GM18499 (cell line): ENCODE results near the gene BUB1.
"Not testable (repeated sequence)": the region's sequence is repeated elsewhere in the genome, so short reads cannot be mapped to it uniquely, and the experiment has no call there.

Experiments
- ATAC-seq: cut with Tn5 transposase; IDR thresholded peaks from one replicate; pipeline ENCODE4 v1.9.1; 2021; ENCODE audit warnings: moderate number of reproducible peaks; ENCODE audit not compliant: insufficient read depth, unreplicated experiment

The BUB1 gene

DNA sequence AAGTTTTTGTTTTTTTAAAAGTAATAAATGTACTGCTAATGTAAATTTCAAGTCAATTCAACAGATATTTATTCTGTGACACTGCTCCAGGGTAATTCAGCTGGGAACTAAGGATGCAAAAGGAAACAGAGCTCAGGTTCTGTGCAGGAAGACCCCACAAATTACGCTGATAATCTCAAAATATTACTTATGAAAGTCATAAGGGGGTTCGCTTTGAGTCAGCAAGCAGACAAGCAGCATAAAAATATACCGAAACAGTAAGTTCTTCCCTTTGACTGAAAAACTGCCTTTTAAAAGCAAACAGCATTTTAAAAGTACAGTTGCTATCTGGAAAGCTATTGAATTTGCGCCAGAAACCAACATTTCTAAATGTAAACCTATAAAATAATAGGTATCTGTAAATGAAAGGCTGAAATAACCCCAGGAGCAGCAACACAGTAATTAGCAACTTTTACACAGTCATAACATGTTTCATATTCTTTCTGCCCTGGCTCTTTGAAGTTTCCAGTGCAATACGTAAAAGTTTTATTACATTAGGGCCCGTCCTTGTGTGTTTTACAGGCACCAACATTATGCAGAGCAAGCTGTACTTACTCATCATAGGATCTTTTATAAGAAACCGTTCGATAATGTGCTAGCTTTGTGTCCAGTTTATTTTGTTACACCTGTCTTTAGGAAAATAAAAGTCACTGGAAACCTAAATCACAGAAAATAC is 68.9 kb downstream of the BUB1 start:
- ATAC-seq = not testable (repeated sequence)

DNA sequence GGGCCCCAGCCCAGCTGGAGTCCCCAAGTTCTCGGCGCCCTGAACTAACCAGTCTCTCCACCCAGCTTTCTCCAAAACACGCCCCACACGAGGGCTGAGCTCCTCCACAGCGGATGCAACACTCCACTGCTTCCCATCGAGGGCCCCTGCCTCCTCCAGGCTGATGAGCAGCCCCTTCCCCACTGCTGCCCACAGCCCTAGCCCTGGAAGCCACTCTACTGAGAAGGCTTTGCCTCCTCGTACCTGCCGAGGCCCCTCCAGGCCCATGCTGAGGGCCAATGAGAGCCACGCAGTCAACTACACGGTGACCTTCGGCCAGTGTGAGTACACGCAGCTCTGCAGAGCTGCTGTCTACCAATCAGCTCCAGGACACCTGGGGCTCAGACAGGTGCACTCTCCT is 72.8 kb downstream of the BUB1 start:
- ATAC-seq = not testable (repeated sequence)

- not testable (repeated sequence) for ATAC-seq
Measured at GRCh38 chr2:110603917-110604591, 73.8 kb downstream of the BUB1 start.

DNA sequence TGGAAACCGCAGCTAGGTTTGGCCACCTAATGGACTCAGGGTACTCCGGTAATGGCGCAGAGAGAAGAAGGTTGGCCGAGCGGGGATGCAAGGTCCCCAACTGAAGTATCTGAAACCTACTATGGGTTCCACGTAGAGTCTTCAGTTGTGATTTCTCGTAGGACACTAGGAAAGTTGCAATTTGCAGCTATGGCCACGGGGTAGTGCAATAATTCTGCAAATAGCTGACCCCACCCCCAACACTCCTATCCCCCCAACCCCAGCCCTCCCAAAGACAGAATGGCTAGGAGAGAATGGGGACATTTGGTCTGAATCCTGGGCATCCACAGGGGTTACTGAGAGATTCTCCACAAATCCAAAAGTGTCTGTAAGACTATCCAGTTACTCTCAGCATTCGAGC is 75.7 kb downstream of the BUB1 start:
- ATAC-seq = not testable (repeated sequence)

GRCh38 chr2:110591973-110592372 is 85.9 kb downstream of the BUB1 start:
- not testable (repeated sequence) for ATAC-seq

GRCh38 chr2:110589677-110590330 is 88.1 kb downstream of the BUB1 start:
- not testable (repeated sequence) for ATAC-seq

- not testable (repeated sequence) for ATAC-seq
Measured at GRCh38 chr2:110588520-110588919, 89.3 kb downstream of the BUB1 start.
